CD4-positive, alpha-beta memory T cell (primary cell): ENCODE measurements around the gene CYP3A7. TPM values are rescaled to one million over a fixed set of nuclear protein-coding genes. Genes with fewer than 3 reads are reported as not detected.
"Not testable (repeated sequence)": the region's sequence is repeated elsewhere in the genome, so short reads cannot be mapped to it uniquely, and the experiment has no call there.

ENCODE experiments used
- CTCF ChIA-PET: fragments of 350-600 bp; sonication (Branson Sonifier 250); formaldehyde crosslinking; loops from one replicate; lab custom pipeline; 2021; ENCODE audit warnings: inconsistent platforms; ENCODE audit not compliant: partially characterized antibody; lab: Charles Lee
- POLR2A ChIA-PET: fragments of 350-600 bp; sonication (Branson Sonifier 250); formaldehyde crosslinking; loops from one replicate; lab custom pipeline; 2021; ENCODE audit not compliant: partially characterized antibody; lab: Charles Lee
- DNase-seq, 5 donors: peaks; one replicate each; pipeline versions ENCODE4 v3.0.0 to v3.0.0-alpha.2; 2020 to 2022; ENCODE audit warnings: mixed read lengths in 1 of 5
- H3K27ac ChIP-seq: one replicate; pipeline ENCODE4 v1.7.0; 2013; ENCODE audit warnings: low read depth, low read length
- H3K27me3 ChIP-seq: 2 replicates; pipeline ENCODE4 v1.7.0; 2013; ENCODE audit warnings: mild to moderate bottlenecking, low read length, moderate library complexity; ENCODE audit not compliant: insufficient read depth
- H3K36me3 ChIP-seq: 2 replicates; pipeline ENCODE4 v1.7.0; 2013; ENCODE audit warnings: mild to moderate bottlenecking, low read length, moderate library complexity; ENCODE audit not compliant: insufficient read depth
- H3K4me1 ChIP-seq: 2 replicates; pipeline ENCODE4 v1.7.0; 2013; ENCODE audit warnings: mild to moderate bottlenecking, low read length, moderate library complexity; ENCODE audit not compliant: insufficient read depth
- H3K4me3 ChIP-seq, 2 donors: one replicate each; pipeline ENCODE4 v1.7.0; 2013; ENCODE audit warnings: low read length in 2 of 2, mild to moderate bottlenecking in 1 of 2
- H3K9me3 ChIP-seq, 2 donors: one replicate each; pipeline ENCODE4 v1.7.0; 2013; ENCODE audit warnings: low read length in 2 of 2, control low read depth in 1 of 2; ENCODE audit not compliant: control insufficient read depth in 1 of 2
- H3K27ac Mint-ChIP-seq, 7 donors: one replicate each; pipeline ENCODE4 v1.8.0; 2020 to 2021; ENCODE audit warnings: mixed read lengths in 7 of 7, mild to moderate bottlenecking in 6 of 7, inconsistent platforms in 3 of 7, moderate library complexity in 3 of 7
- H3K27me3 Mint-ChIP-seq, 2 donors: one replicate each; pipeline ENCODE4 v1.8.0; 2020 to 2021; ENCODE audit warnings: mixed read lengths in 2 of 2
- H3K36me3 Mint-ChIP-seq, 2 donors: one replicate each; pipeline ENCODE4 v1.8.0; 2020 to 2021; ENCODE audit warnings: mixed read lengths in 2 of 2, inconsistent platforms in 1 of 2, mild to moderate bottlenecking in 1 of 2
- H3K4me1 Mint-ChIP-seq, 4 donors: one replicate each; pipeline ENCODE4 v1.8.0; 2020 to 2021; ENCODE audit warnings: mixed read lengths in 4 of 4, mild to moderate bottlenecking in 1 of 4
- H3K4me3 Mint-ChIP-seq, 8 donors: one replicate each; pipeline ENCODE4 v1.8.0; 2020 to 2021; ENCODE audit warnings: mixed read lengths in 8 of 8, mild to moderate bottlenecking in 7 of 8, moderate library complexity in 6 of 8, inconsistent platforms in 3 of 8
- H3K9me3 Mint-ChIP-seq, 8 donors: one replicate each; pipeline ENCODE4 v1.8.0; 2020 to 2021; ENCODE audit warnings: mixed read lengths in 8 of 8, mild to moderate bottlenecking in 5 of 8, inconsistent platforms in 3 of 8, moderate library complexity in 1 of 8
- intact Hi-C: fragments of 100-400 bp; cut with micrococcal nuclease; formaldehyde crosslinking; loops from one replicate; pipeline ENCODE4 v1.15.1; 2023
- polyA plus RNA-seq, 2 donors: library from polyadenylated mRNA; unstranded; fragments of 300-500 nt; fragmentation: Illumina TruSeq; gene quantifications; one replicate each; pipeline ENCODE4 v1.2.3, GENCODE V29; 2021
- total RNA-seq, 2 experiments: library from RNA; stranded (reverse); gene quantifications; one replicate each; pipeline ENCODE4 v1.2.3, GENCODE V29; 2021

The CYP3A7 gene
- total and polyA plus RNA-seq, 4 experiments from 2014 or later: 0.07 TPM; not detected in 3

- H3K4me1 Mint-ChIP-seq: no peaks in the 10 kb centered on the region
- ChIA-PET CTCF (no interaction called here), POLR2A (no interaction called here)
- Histone ChIP-seq H3K27ac (no peak overlapping the region), H3K4me1 (no peaks in the 10 kb centered on the region), H3K9me3 (no peaks in the 10 kb centered on the region), H3K4me3 (no peak overlapping the region), H3K36me3 (no peaks in the 10 kb centered on the region), H3K27me3 (no peaks in the 10 kb centered on the region)
- H3K4me3 Mint-ChIP-seq: no peak overlapping the region
- H3K27ac Mint-ChIP-seq: no peak overlapping the region
- DNase-seq: no peak
- H3K9me3 Mint-ChIP-seq: peaks cover 0 to 25% (median 5%) of the 10 kb centered on the region in 8 donors
- no peaks in the 10 kb centered on the region for H3K36me3 Mint-ChIP-seq
- intact Hi-C loops: no loop called here
- H3K27me3 Mint-ChIP-seq: peaks cover 38 to 54% of the 10 kb centered on the region in 2 donors
These were observed 37.6 kb upstream of the CYP3A7 start for GRCh38 chr7:99772565-99772964.

GRCh38 chr7:99769494-99769893 is 34.5 kb upstream of the CYP3A7 start:
- H3K27me3 Mint-ChIP-seq: peaks cover 30 to 34% of the 10 kb centered on the region in 2 donors
- CTCF ChIA-PET, H3K27me3 ChIP-seq, DNase-seq, H3K4me1 ChIP-seq, intact Hi-C loops, H3K4me3 ChIP-seq, H3K4me3 Mint-ChIP-seq, H3K9me3 ChIP-seq, H3K27ac Mint-ChIP-seq, POLR2A ChIA-PET, H3K4me1 Mint-ChIP-seq, H3K36me3 ChIP-seq, H3K36me3 Mint-ChIP-seq, H3K27ac ChIP-seq: not testable (repeated sequence)
- H3K9me3 Mint-ChIP-seq: peaks cover 0 to 10% (median 2%) of the 10 kb centered on the region in 8 donors

GRCh38 chr7:99768471-99768870 is 33.5 kb upstream of the CYP3A7 start:
- ChIA-PET CTCF (no interaction called here), POLR2A (no interaction called here)
- no peak overlapping the region for H3K27ac ChIP-seq
- no peaks in the 10 kb centered on the region for H3K4me1 ChIP-seq
- peaks cover 0 to 7% (median 2%) of the 10 kb centered on the region in 8 donors for H3K9me3 Mint-ChIP-seq
- H3K36me3 Mint-ChIP-seq: no peaks in the 10 kb centered on the region
- no peaks in the 10 kb centered on the region for H3K36me3 ChIP-seq
- H3K4me3 ChIP-seq: no peak overlapping the region
- intact Hi-C loops: no loop called here
- no peaks in the 10 kb centered on the region for H3K4me1 Mint-ChIP-seq
- H3K27ac Mint-ChIP-seq: no peak overlapping the region
- no peak for DNase-seq
- H3K27me3 ChIP-seq: no peaks in the 10 kb centered on the region
- no peak overlapping the region for H3K4me3 Mint-ChIP-seq
- no peaks in the 10 kb centered on the region for H3K9me3 ChIP-seq
- H3K27me3 Mint-ChIP-seq: peaks cover 25 to 32% of the 10 kb centered on the region in 2 donors

DNA sequence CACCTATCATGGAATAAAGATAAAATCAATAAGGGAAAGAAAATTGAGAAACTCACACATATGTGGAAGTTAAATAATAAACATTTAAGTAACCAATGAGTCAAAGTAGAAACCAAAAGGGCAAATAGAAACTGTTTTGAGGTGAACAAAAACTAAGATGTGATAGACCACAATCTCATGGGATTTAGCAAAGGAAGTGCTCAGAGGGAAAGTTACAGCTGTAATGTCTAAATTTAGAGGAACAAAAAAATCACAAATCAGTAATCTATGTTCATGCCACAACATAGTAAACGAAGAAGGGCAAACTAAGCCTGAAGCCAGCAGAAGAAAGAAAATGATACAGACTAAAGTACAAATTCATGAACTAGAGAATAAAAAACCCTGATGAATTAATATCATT is 32.7 kb upstream of the CYP3A7 start:
- intact Hi-C loops: no loop called here
- POLR2A ChIA-PET: no interaction called here
- Histone ChIP-seq H3K9me3 (no peaks in the 10 kb centered on the region), H3K4me1 (no peaks in the 10 kb centered on the region), H3K27me3 (no peaks in the 10 kb centered on the region), H3K4me3 (no peak overlapping the region), H3K27ac (no peak overlapping the region), H3K36me3 (no peaks in the 10 kb centered on the region)
- no peak for DNase-seq
- no peak overlapping the region for H3K27ac Mint-ChIP-seq
- peaks cover 23 to 27% of the 10 kb centered on the region in 2 donors for H3K27me3 Mint-ChIP-seq
- CTCF ChIA-PET: no interaction called here
- H3K4me3 Mint-ChIP-seq: no peak overlapping the region
- H3K9me3 Mint-ChIP-seq: peaks cover 0 to 5% (median 2%) of the 10 kb centered on the region in 8 donors
- H3K36me3 Mint-ChIP-seq: no peaks in the 10 kb centered on the region
- H3K4me1 Mint-ChIP-seq: no peaks in the 10 kb centered on the region

DNA sequence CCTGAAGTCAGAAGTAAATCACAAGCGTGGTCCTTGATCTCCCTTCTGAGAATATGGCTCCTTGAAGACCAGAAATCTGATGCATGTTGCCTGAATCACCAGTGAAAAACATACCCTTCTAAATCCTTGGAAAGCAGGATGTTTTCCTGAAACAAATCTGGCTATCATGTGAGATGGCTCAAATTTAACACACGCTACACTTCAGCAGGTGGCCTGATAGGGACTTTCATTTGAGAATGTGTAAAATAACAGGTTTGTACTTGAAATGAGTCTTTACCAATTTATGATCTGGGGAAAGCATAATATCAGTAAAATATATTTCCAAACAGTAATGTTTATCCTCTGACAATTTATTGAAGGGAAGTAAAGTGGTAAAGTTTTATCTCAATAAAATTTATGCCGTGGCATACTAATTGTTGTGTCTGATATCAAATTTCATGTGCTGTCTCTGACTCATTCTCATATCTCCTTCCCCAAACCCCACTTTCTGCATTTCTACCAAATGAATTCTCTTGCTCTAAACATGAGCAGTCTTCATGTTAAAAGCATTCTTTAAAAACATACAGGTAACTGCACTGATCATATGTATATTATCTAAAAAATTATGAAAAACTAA is 31.6 kb upstream of the CYP3A7 start:
- H3K9me3 Mint-ChIP-seq: peaks cover 0 to 5% (median 2%) of the 10 kb centered on the region in 8 donors
- no peak overlapping the region for H3K27ac Mint-ChIP-seq
- CTCF ChIA-PET: no interaction called here
- no peak for DNase-seq
- Histone ChIP-seq H3K36me3 (no peaks in the 10 kb centered on the region), H3K4me3 (no peak overlapping the region), H3K9me3 (no peaks in the 10 kb centered on the region), H3K27ac (no peak overlapping the region), H3K27me3 (no peaks in the 10 kb centered on the region), H3K4me1 (no peaks in the 10 kb centered on the region)
- H3K4me1 Mint-ChIP-seq: no peaks in the 10 kb centered on the region
- POLR2A ChIA-PET: no interaction called here
- intact Hi-C loops: no loop called here
- no peaks in the 10 kb centered on the region for H3K36me3 Mint-ChIP-seq
- H3K27me3 Mint-ChIP-seq: peaks cover 18 to 19% of the 10 kb centered on the region in 2 donors
- H3K4me3 Mint-ChIP-seq: no peak overlapping the region

- ChIA-PET POLR2A (no interaction called here), CTCF (no interaction called here)
- H3K4me3 ChIP-seq: no peak overlapping the region
- peaks cover 6 to 8% of the 10 kb centered on the region in 2 donors for H3K27me3 Mint-ChIP-seq
- H3K27me3 ChIP-seq: no peaks in the 10 kb centered on the region
- DNase-seq: no peak
- no peaks in the 10 kb centered on the region for H3K36me3 Mint-ChIP-seq
- H3K27ac Mint-ChIP-seq: no peak overlapping the region
- intact Hi-C loops: no loop called here
- no peaks in the 10 kb centered on the region for H3K36me3 ChIP-seq
- H3K4me1 Mint-ChIP-seq: no peaks in the 10 kb centered on the region
- no peaks in the 10 kb centered on the region for H3K4me1 ChIP-seq
- no peaks in the 10 kb centered on the region for H3K9me3 ChIP-seq
- H3K4me3 Mint-ChIP-seq: no peak overlapping the region
- no peak overlapping the region for H3K27ac ChIP-seq
- H3K9me3 Mint-ChIP-seq: no peaks in the 10 kb centered on the region
These were observed 29.5 kb upstream of the CYP3A7 start for GRCh38 chr7:99764478-99764877.

DNA sequence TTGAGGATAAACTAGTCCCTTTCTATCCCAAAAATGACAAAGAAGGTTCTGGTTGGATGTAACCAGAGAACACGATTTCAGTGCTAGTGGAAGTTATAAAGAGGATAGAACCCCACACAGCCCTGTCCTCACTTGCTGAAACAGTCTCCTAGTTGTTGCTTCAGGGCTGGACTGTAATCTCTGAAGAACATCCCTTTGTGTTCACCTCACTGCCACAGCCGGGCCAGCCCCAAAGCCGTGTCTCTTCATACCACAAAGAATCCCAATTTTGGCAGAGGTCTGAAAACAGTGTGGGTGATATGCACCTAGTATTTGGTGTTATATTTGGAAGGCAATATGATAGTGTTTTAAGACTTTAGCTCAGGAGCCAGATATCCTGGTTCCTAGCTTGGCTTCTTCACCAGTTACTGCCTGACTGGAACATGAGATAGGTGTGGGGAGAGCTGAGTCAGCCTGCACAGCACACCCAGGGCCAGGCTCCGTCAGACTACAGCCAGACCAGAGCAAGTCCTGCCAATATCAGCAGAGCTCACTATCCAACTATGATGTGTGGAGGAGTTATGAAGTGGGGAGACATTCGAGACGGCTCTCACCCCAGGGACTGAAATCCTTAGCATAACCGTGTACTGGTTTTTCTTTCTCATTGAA is 27.8 kb upstream of the CYP3A7 start:
- H3K9me3 ChIP-seq: no peaks in the 10 kb centered on the region
- Mint-ChIP-seq H3K27me3 (peaks cover 0 to 4% of the 10 kb centered on the region in 2 donors), H3K4me1 (no peaks in the 10 kb centered on the region), H3K9me3 (peaks cover 0 to 1% (median 0%) of the 10 kb centered on the region in 8 donors), H3K4me3 (no peak overlapping the region), H3K36me3 (no peaks in the 10 kb centered on the region), H3K27ac (no peak overlapping the region)
- H3K27me3 ChIP-seq: no peaks in the 10 kb centered on the region
- no peaks in the 10 kb centered on the region for H3K36me3 ChIP-seq
- H3K27ac ChIP-seq: no peak overlapping the region
- no peak overlapping the region for H3K4me3 ChIP-seq
- POLR2A ChIA-PET: no interaction called here
- no peak for DNase-seq
- intact Hi-C loops: no loop called here
- no peaks in the 10 kb centered on the region for H3K4me1 ChIP-seq
- CTCF ChIA-PET: no interaction called here
